Peyer's patch (tissue), 4 donors: ENCODE data around the gene ZNF451.

Source experiments
- CTCF ChIP-seq, 6 experiments: fragments of 450-650 bp in 4 of 6; fragments of 200-600 bp in 2 of 6; sonication (generic) in 1 of 6; IDR thresholded peaks; one replicate each; pipeline ENCODE4 v1.5.1; 2017 to 2019; ENCODE audit warnings: antibody characterized with exemption in 6 of 6, mild to moderate bottlenecking in 3 of 6, moderate library complexity in 1 of 6
- POLR2A ChIP-seq, 2 donors: fragments of 450-650 bp; IDR thresholded peaks; one replicate each; pipeline ENCODE4 v1.5.1; 2017; ENCODE audit warnings: antibody characterized with exemption in 2 of 2, mild to moderate bottlenecking in 2 of 2, moderate library complexity in 2 of 2

GRCh38 chr6:57177545-57178265 lies 87.7 kb downstream of the ZNF451 start:
- TF ChIP-seq POLR2A (IDR thresholded peaks at IDR 0.05) = no peak
- no peak for TF ChIP-seq CTCF (IDR thresholded peaks at IDR 0.05)
